Dendritic cell treated with granulocyte-macrophage colony-stimulating factor and Interleukin-4, amounts not matched to agents 40 ng/mL and 50 ng/mL, for 4 days (primary cell): Measurements from ENCODE around the gene SLA2.

Experiments used
- H3K27ac Mint-ChIP-seq: one replicate; pipeline ENCODE4 v1.8.0; 2022; ENCODE audit warnings: mild to moderate bottlenecking, mixed read lengths
- H3K27me3 Mint-ChIP-seq: one replicate; pipeline ENCODE4 v1.8.0; 2022; ENCODE audit warnings: mild to moderate bottlenecking, mixed read lengths
- H3K36me3 Mint-ChIP-seq: one replicate; pipeline ENCODE4 v1.8.0; 2022; ENCODE audit warnings: low read depth, mixed read lengths
- H3K4me1 Mint-ChIP-seq: one replicate; pipeline ENCODE4 v1.8.0; 2022; ENCODE audit warnings: low read depth, mixed read lengths
- H3K4me3 Mint-ChIP-seq: one replicate; pipeline ENCODE4 v1.8.0; 2022; ENCODE audit warnings: mild to moderate bottlenecking, moderate library complexity, mixed read lengths
- H3K9me3 Mint-ChIP-seq: one replicate; pipeline ENCODE4 v1.8.0; 2022; ENCODE audit warnings: mixed read lengths
- intact Hi-C: fragments of 100-400 bp; cut with micrococcal nuclease; formaldehyde crosslinking; loops from one replicate; pipeline ENCODE4 v1.15.0; 2022

Gene SLA2

DNA sequence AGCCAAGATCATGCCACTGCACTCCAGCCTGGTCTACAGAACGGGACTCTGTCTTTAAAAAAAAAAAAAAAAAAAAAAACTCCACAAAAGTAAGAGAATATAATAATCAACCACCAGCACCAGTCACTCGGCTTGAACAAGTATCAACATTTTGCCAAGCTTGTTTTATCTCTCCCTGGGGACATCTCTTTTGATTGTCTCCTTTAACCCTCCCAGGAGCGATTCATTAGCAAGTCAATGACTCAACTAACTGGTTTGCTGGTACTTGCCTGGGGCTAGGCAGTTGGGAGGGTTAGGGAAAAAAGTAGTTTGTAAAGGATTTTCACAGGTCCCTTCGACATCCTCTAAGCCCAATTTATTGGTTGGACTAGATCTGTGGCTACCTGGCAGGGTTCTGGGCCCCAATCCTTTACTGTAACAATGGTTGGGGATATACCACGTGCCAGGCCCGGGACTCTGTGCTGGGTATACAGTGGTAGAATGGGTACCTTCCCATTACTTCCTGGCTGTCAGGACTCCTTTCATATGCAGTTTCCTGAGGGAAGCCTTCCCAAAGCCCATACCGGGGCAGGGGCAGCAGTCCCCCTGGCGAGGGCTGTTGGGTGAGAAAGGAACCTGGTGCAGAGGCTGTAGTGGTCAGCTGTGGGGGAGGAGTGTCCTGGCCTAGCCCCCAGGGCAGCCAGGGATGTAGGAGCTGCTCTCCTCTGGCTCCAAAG, 60.4 kb downstream of the SLA2 start:
- Mint-ChIP-seq H3K9me3 (no peaks in the 10 kb centered on the region), H3K4me1 (peaks cover 21% of the 10 kb centered on the region), H3K36me3 (peaks cover 72% of the 10 kb centered on the region), H3K27ac (no peak overlapping the region), H3K27me3 (no peaks in the 10 kb centered on the region), H3K4me3 (no peak overlapping the region)
- intact Hi-C loops: no loop called here

DNA sequence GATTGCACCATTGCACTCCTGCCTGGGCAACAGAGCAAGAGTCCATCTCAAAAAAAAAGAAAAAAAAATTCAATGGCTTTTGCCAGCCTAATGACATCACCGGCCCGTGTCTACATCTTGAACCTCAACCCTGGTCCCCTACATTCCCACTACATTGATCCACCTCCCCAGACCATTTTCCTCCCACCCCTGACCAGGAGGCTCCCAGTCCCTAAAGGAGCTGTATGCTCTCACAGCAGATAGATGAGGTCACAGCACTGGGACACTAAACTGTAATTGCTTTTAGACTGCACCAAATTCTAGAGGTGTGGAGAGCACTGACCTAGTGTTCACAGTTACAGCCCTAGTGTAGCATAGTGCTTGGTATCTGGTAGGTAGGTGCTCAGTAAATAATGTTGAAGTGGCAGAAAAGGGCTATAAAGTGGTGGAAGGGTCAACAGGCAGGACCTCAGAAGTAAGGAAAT, 61.9 kb downstream of the SLA2 start:
- no peak overlapping the region for H3K27ac Mint-ChIP-seq
- intact Hi-C loops: no loop called here
- H3K27me3 Mint-ChIP-seq: no peaks in the 10 kb centered on the region
- no peak overlapping the region for H3K4me3 Mint-ChIP-seq
- peaks cover 21% of the 10 kb centered on the region for H3K4me1 Mint-ChIP-seq
- H3K9me3 Mint-ChIP-seq: no peaks in the 10 kb centered on the region
- peaks cover 72% of the 10 kb centered on the region for H3K36me3 Mint-ChIP-seq

DNA sequence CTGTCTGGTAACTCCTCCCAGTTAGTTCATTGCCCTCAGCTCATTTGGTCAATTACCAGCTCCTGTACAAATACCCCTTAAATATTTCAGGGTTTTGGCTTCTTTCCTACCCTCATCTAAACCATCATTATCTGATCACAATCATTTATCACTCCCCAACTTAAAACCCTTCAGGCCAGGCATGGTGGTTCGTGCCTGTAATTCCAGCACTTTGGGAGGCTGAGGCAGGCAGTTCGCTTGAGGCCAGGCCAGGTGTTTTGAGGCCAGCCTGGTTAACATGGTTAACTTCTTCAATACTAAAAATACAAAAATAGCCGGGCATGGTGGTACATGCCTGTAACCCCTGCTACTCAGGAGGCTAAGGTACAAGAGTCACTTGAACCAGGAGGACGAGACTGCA, 63.2 kb downstream of the SLA2 start:
- peaks cover 77% of the 10 kb centered on the region for H3K36me3 Mint-ChIP-seq

GRCh38 chr20:36582322-36582721, 63.7 kb downstream of the SLA2 start:
- intact Hi-C loops: no loop called here
- no peak overlapping the region for H3K27ac Mint-ChIP-seq
- H3K4me3 Mint-ChIP-seq: no peak overlapping the region
- H3K4me1 Mint-ChIP-seq: peaks cover 8% of the 10 kb centered on the region
- H3K36me3 Mint-ChIP-seq: peaks cover 73% of the 10 kb centered on the region
- H3K9me3 Mint-ChIP-seq: no peaks in the 10 kb centered on the region
- no peaks in the 10 kb centered on the region for H3K27me3 Mint-ChIP-seq

More for the DNA sequence above, 63.2 kb downstream of the SLA2 start:
- Mint-ChIP-seq H3K27me3 (no peaks in the 10 kb centered on the region), H3K27ac (no peak overlapping the region), H3K9me3 (no peaks in the 10 kb centered on the region), H3K4me3 (no peak overlapping the region), H3K4me1 (peaks cover 13% of the 10 kb centered on the region)
- intact Hi-C loops: no loop called here

- H3K27ac Mint-ChIP-seq: no peak overlapping the region
- no peaks in the 10 kb centered on the region for H3K9me3 Mint-ChIP-seq
- no peak overlapping the region for H3K4me3 Mint-ChIP-seq
- H3K36me3 Mint-ChIP-seq: peaks cover 64% of the 10 kb centered on the region
- intact Hi-C loops: no loop called here
- peaks cover 12% of the 10 kb centered on the region for H3K4me1 Mint-ChIP-seq
- H3K27me3 Mint-ChIP-seq: no peaks in the 10 kb centered on the region
These were observed 65.9 kb downstream of the SLA2 start for GRCh38 chr20:36579996-36580545.

GRCh38 chr20:36578356-36579041, 67.5 kb downstream of the SLA2 start:
- Mint-ChIP-seq H3K9me3 (no peaks in the 10 kb centered on the region), H3K4me3 (no peak overlapping the region), H3K27ac (no peak overlapping the region), H3K4me1 (peaks cover 18% of the 10 kb centered on the region), H3K36me3 (peaks cover 58% of the 10 kb centered on the region), H3K27me3 (no peaks in the 10 kb centered on the region)
- intact Hi-C loops: no loop called here

DNA sequence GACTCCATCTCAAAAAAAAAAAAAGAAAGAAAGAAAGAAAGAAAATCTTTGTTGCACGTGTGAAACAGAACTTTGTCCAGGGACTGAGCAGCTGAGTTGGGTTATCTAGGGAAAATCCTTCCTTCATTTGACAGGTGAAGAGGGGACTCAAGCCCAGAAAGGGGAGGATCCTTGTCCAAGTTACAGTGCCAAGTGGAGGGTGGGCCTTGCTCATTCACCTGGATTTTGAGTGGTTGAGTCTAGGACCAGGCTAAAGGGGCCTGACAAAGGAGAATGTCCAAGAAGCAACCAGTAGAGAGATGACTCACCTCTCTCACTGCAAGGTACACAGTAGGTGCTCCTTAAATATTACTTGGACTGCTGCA, 69.9 kb downstream of the SLA2 start:
- H3K4me1 Mint-ChIP-seq: peaks cover 33% of the 10 kb centered on the region

GRCh38 chr20:36574366-36575135, 71.4 kb downstream of the SLA2 start:
- H3K27ac Mint-ChIP-seq: peak overlapping the region; percentile 70
- intact Hi-C loops: loop anchor here (2.0 to 5.0 kb wide), 2 partner anchors 20 to 33 kb away; partner anchors contain the start of gene RAB5IF
- peaks cover 33% of the 10 kb centered on the region for H3K4me1 Mint-ChIP-seq
- peaks cover 19% of the 10 kb centered on the region for H3K36me3 Mint-ChIP-seq
- peak overlapping the region; percentile 83 for H3K4me3 Mint-ChIP-seq
- H3K9me3 Mint-ChIP-seq: no peaks in the 10 kb centered on the region
- peaks cover 4% of the 10 kb centered on the region for H3K27me3 Mint-ChIP-seq

More for the DNA sequence above, 69.9 kb downstream of the SLA2 start:
- Mint-ChIP-seq H3K9me3 (no peaks in the 10 kb centered on the region), H3K36me3 (peaks cover 34% of the 10 kb centered on the region), H3K4me3 (no peak overlapping the region), H3K27me3 (no peaks in the 10 kb centered on the region), H3K27ac (peak overlapping the region; percentile 70)
- intact Hi-C loops: no loop called here

- H3K36me3 Mint-ChIP-seq: peaks cover 12% of the 10 kb centered on the region
- peaks cover 33% of the 10 kb centered on the region for H3K4me1 Mint-ChIP-seq
- H3K9me3 Mint-ChIP-seq: no peaks in the 10 kb centered on the region
- peak overlapping the region; percentile 70 for H3K27ac Mint-ChIP-seq
- peaks cover 4% of the 10 kb centered on the region for H3K27me3 Mint-ChIP-seq
- intact Hi-C loops: loop anchor here (2.0 to 5.0 kb wide), 2 partner anchors 21 to 33 kb away; partner anchors contain the start of gene RAB5IF
- peak overlapping the region; percentile 78 for H3K4me3 Mint-ChIP-seq
These were observed 72.1 kb downstream of the SLA2 start for GRCh38 chr20:36573798-36574365.

DNA sequence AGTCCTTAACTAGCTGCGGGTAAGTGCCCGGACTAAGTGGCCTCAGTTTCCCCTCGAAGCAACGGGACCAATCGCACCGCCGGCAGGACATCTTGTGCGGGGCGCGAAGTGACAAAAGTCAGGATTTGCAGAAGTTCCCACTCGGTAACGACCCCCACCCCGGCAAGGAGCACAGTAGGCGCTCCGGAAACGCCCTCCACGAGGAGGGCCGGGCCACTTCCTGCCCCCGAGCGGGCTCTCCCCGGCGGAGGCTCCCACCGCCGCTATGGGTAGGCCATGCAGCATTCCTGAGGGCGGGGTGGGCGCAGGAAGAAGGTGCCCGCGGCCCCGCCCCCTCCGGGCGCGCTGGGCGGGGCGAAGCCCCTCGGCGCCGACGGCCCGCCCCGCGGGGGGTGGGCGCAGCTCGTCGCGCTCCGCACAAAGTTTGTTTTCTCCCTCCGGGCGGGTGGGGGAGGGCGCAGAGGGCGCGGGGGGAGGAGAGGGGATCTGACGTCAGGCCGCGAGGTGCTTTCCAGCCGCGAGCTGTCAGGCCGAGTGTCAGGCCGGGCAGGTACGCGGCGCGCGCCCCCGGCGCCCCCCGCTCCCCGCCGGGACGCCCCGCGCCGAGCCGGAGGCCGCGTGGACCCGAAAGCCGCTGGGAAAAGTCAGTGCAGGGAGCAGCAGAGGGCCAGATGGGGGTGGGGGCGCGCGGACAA, 72.7 kb downstream of the SLA2 start, which contains the start of gene TGIF2:
TGIF2 (plus strand) TSS at position 495 of the 695 bp plus-strand sequence. CDS start 5,178 bp downstream, outside the sequence.
- peak within 1 kb of the TSS; percentile 78 for H3K27ac Mint-ChIP-seq
- no peaks in the 10 kb centered on the region for H3K9me3 Mint-ChIP-seq
- H3K36me3 Mint-ChIP-seq: peaks cover 6% of the 10 kb centered on the region
- H3K27me3 Mint-ChIP-seq: peaks cover 4% of the 10 kb centered on the region
- H3K4me1 Mint-ChIP-seq: peaks cover 33% of the 10 kb centered on the region
- H3K4me3 Mint-ChIP-seq: peak within 1 kb of the TSS; percentile 83
- intact Hi-C loops: loop anchor here (5.0 kb wide), 1 partner anchor 34 kb away; the partner anchor contains the start of gene RAB5IF

DNA sequence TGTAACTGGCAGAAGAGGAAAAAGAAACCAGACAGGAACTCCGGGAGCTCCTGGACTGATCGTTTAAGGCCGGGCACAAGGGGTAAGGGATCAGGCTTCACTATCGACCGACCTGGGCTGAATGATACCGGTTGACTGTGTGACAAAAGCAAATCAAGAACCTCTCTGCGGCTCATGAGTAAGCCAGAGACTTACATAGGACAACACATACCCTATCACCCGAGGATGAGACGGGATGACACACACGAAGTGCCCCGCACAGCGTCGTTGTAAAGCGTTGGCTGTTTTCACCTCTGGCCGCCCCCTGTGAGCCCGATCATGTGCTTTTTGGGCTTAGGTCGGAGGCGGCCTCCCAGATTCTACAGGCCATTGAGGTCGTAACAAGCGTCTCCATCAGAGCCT, 73.3 kb downstream of the SLA2 start:
- Mint-ChIP-seq H3K4me1 (peaks cover 33% of the 10 kb centered on the region), H3K27ac (peak overlapping the region; percentile 78), H3K27me3 (peaks cover 4% of the 10 kb centered on the region), H3K4me3 (peak overlapping the region; percentile 52), H3K36me3 (peaks cover 6% of the 10 kb centered on the region), H3K9me3 (no peaks in the 10 kb centered on the region)
- intact Hi-C loops: loop anchor here (5.0 kb wide), 1 partner anchor 35 kb away; the partner anchor contains the start of gene RAB5IF

GRCh38 chr20:36571564-36572504, 74.2 kb downstream of the SLA2 start:
- intact Hi-C loops: loop anchor here (5.0 kb wide), 1 partner anchor 35 kb away; the partner anchor contains the start of gene RAB5IF
- no peaks in the 10 kb centered on the region for H3K9me3 Mint-ChIP-seq
- H3K27me3 Mint-ChIP-seq: peaks cover 4% of the 10 kb centered on the region
- H3K4me3 Mint-ChIP-seq: no peak overlapping the region
- H3K36me3 Mint-ChIP-seq: peaks cover 6% of the 10 kb centered on the region
- peaks cover 33% of the 10 kb centered on the region for H3K4me1 Mint-ChIP-seq
- H3K27ac Mint-ChIP-seq: peak overlapping the region; percentile 78
